Sigmoid colon (tissue), 4 donors: ENCODE data around the gene FANCM.

Source experiments
- CTCF ChIP-seq, 4 experiments: fragments of 450-650 bp in 3 of 4; fragments of 200-600 bp in 1 of 4; IDR thresholded peaks; one replicate each; pipeline ENCODE4 v1.5.1; 2016 to 2019; ENCODE audit warnings: antibody characterized with exemption in 4 of 4, mild to moderate bottlenecking in 3 of 4, moderate library complexity in 2 of 4
- POLR2AphosphoS5 ChIP-seq, 4 donors: sonication (generic); formaldehyde crosslinking; IDR thresholded peaks; one replicate each; pipeline ENCODE4 v1.6.1; 2017; ENCODE audit warnings: antibody characterized with exemption in 4 of 4

- no peak for TF ChIP-seq CTCF (IDR thresholded peaks at IDR 0.05)
- no peak for TF ChIP-seq POLR2AphosphoS5 (IDR thresholded peaks at IDR 0.05)
Measured at GRCh38 chr14:45212231-45212630, 76.5 kb downstream of the FANCM start.
